HG03342 (cell line): Measurements from ENCODE around the gene PDE6D.

Source experiments
- ATAC-seq: cut with Tn5 transposase; IDR thresholded peaks from one replicate; pipeline ENCODE4 v1.9.1; 2021; ENCODE audit warnings: mild to moderate bottlenecking, moderate library complexity; ENCODE audit not compliant: unreplicated experiment

PDE6D gene

DNA sequence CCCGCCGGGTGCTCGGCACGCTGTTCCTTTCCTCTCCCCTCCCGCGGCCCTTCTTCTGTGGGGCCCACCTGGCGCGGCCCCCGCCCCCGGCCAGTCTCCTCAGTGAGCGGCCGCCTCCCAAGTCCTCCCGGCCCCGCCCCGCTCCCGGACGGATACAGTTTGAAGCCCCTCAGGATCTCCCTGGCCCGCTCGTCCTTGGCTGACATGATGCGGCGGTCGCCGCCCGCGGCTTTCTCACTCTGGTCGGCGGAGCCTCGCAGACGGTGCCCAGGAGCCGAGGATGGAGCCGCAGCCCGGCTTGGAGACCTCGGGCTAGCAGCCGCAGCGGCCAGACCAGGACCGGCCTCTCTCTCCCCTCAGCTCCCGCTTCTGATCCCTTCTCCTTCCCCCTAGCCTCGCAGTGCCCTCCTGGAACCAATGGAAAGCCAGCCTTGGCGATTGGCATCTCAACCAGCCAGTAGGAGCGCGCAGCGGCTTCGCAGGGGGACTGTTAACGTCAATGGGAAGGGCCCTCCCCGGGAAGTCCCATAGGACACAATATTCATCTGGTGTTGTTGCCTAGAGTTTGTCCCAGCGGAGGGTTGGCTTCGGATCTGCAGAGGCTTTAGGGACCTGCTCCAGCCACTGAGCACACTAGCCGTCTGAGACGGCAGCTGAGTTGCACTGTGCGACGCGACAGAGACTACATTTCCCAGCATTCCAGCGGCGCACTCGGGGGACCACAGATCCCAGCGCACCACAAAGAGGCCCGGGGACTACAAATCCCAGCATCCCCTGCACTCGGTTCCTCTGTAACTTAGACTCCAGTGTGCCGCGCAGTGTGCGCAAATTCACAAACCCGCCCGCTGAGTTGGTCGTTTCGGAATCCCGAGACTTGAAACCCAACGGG lies at the start of gene PDE6D:
TSS of gene PDE6D (minus strand) at position 374 of the 889 bp plus-strand sequence. CDS start at position 206, 168 bp downstream.
- peak; percentile 91 for ATAC-seq

GRCh38 chr2:231821908-231822307 lies 40.8 kb upstream of the PDE6D start:
- ATAC-seq: no peak

DNA sequence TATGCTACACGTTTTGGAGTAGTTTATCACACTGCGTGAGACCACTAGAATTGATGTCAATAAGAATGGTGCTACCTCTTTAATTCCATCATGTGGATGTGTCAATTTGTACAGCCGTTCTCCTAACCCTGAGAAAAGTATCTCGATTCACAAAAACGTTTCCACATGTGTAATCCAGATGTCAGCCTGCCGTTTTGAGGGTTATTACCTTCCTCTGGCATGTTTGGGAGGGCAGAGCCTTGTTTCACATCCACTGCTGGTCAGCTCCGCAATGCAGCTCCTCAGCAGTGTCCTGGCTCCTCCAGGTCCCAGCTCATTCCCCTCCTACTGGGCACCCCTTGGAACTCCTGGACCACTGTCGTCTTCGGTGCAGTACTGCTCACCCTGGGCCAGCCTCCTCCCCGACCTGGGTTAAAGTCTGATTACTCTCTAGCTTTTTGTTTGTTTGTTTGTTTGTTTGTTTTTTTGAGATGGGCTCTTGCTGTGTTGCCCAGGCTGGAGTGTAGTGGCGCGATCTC lies 39.8 kb upstream of the PDE6D start:
- ATAC-seq: no peak

DNA sequence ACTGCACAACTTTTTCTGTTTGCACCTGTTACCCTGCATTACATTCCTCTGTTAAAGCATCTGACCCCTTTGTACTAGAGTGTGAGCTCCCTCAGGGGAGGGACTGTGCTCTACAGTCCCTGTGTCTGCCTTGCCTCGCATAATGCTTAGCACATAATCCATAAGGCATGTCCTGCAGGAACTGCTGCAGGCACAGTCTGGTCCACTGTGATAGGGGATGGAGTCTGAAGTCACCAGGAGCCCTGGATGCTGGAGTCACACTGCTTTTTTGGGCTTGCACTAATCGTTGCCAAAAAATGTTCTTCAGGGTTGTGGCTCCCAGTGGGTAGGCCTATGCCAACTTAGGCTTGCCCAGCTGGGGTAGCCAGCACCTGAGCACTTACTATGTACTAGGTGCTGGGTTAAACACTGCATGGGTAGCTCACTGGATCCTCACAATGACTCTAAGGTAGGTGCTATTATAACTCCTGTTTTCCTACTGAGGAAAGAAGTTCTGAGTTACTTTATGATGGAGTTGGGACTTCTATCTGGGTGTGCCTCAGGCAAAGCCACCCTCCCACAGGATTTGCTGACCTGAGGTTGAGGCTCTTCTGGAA lies 38.5 kb upstream of the PDE6D start:
- no peak for ATAC-seq

DNA sequence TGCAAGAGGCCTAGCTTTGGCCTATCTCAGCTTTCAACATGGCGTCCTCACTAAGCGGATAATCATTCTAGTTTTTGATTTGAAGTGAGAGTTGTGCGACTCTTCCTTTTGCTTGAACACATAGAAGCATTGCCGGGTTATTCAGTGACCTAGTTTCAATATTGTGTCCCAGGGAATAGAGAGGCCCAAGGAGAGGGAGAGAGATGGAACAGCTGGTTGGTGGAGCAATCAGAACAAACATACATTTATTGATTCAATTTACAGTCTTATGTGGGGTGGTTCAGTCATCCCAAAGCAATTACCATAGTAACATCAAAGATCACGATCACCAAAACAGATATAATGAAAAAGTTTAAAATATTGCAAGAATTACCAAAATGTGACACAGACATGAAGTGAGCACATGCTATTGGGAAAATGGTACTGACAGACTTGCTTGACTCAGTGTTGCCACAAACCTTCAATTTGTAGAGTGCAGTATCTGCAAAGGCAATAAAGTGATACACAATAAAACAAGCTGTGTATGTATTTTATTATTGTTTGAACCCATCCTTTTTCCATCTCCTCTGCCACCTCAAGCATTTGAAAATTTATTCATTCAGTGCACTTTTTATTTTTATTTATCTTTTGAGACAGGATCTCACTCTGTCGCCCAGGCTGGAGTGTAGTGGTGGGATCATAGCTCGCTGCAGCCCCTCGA lies 35.4 kb upstream of the PDE6D start:
- no peak for ATAC-seq

- no peak for ATAC-seq
These were observed 29.8 kb upstream of the PDE6D start for GRCh38 chr2:231810905-231811304.

GRCh38 chr2:231807020-231807419 lies 25.9 kb upstream of the PDE6D start:
- no peak for ATAC-seq

- no peak for ATAC-seq
These were observed 22.5 kb upstream of the PDE6D start for GRCh38 chr2:231803501-231804138.

DNA sequence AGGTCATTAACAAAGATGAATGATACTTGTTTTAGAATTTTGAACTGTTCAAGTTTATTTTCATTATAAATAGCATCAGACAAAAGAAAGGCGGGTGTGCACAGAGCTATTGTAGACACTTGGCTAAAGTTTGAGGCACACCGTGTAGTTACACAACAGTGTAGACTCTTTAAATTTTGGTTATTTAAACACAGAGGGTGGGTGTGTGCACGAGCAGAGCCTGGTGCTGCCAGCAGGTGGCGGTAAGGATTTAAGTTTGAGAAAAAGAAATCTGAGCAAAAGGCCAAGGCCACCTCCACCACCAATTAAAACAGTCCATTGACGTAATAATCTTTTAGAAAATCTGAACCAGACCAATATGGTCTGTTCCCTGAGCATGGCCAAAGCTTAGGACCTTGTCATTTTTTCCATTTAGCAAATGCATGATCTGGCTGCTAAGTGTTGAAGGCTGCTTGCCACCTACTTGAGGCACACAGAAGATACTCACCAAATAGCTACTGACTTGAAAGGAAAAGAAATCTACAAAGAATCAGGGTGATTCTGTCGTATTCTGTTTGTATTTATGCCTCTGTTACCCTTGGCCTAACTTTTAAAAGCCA lies 19.5 kb upstream of the PDE6D start:
- ATAC-seq: no peak

GRCh38 chr2:231795525-231796327 lies 14.6 kb upstream of the PDE6D start:
- no peak for ATAC-seq

GRCh38 chr2:231794383-231794782 lies 13.3 kb upstream of the PDE6D start:
- ATAC-seq: no peak

GRCh38 chr2:231791107-231791506 lies 10.0 kb upstream of the PDE6D start:
- ATAC-seq: no peak

DNA sequence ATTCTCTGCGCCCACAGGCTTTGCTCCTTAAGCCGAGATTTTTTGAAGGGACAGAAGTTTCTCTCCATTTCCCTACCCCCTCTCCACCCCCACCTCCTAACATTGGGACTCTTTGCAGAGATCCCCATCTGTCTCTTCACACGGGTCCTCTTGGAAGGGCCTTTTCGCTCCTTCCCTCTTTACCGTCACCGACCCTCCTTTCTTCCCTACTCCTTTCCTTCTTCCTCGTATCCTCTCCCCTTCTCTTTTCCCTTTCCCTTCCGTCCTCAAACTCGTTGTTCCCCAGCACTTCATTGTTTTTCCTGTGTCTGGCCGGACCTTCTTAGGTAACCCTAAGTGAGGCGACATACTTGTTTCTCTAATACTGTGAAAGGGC lies 5.8 kb upstream of the PDE6D start:
- no peak for ATAC-seq

GRCh38 chr2:231786177-231786916 lies 5.3 kb upstream of the PDE6D start, which contains the start of gene COPS7B:
COPS7B (plus strand) TSS chr2:231786445; CDS start chr2:231788571, 2,126 bp downstream.
- ATAC-seq: peak; percentile 52

GRCh38 chr2:231785822-231786176 lies 4.7 kb upstream of the PDE6D start:
- ATAC-seq: no peak

DNA sequence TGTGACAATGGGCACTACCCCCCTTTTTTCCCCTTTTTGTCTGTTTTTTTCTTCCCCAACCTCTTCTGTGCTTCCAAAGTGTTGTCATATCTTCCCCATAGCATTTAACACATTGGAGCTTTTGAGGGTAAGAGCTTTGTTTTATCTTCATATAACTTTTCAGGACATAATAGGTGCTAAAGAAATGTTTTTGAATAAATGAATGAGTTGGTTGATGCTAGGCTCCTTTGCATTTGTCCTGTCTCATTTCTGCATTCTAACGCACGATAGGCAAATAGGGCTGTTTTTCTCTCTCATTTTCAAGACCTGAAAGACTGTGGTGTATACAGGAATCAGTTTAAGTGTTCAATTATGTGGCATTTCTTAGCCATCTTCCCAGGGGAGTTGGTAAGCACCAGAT lies 4.3 kb upstream of the PDE6D start:
- ATAC-seq: no peak

- no peak for ATAC-seq
These were observed 980 bp upstream of the PDE6D start for GRCh38 chr2:231781798-231782726.
